HG03064 (cell line): ENCODE measurements around the gene MYRFL.

ENCODE experiments used
- ATAC-seq: cut with Tn5 transposase; IDR thresholded peaks from one replicate; pipeline ENCODE4 v1.9.1; 2021; ENCODE audit warnings: low read depth; ENCODE audit not compliant: unreplicated experiment

Gene MYRFL

GRCh38 chr12:69929125-69929524 lies 104.1 kb downstream of the MYRFL start:
- no peak for ATAC-seq

GRCh38 chr12:69929531-69929930 lies 104.5 kb downstream of the MYRFL start:
- no peak for ATAC-seq

- no peak for ATAC-seq
Observed at GRCh38 chr12:69931569-69931968, 106.5 kb downstream of the MYRFL start.

GRCh38 chr12:69932154-69932553 lies 107.1 kb downstream of the MYRFL start:
- ATAC-seq, result no peak

GRCh38 chr12:69932676-69933552 lies 107.9 kb downstream of the MYRFL start:
- ATAC-seq, result no peak

GRCh38 chr12:69934011-69934410 lies 109.0 kb downstream of the MYRFL start:
- no peak for ATAC-seq

GRCh38 chr12:69935651-69936100 lies 110.6 kb downstream of the MYRFL start:
- ATAC-seq, result no peak

GRCh38 chr12:69936214-69936731 lies 111.2 kb downstream of the MYRFL start:
- no peak for ATAC-seq

GRCh38 chr12:69936766-69937165 lies 111.7 kb downstream of the MYRFL start:
- ATAC-seq, result no peak

GRCh38 chr12:69947123-69947522 lies 122.1 kb downstream of the MYRFL start:
- ATAC-seq, result no peak

GRCh38 chr12:69947897-69948296 lies 122.9 kb downstream of the MYRFL start:
- no peak for ATAC-seq

GRCh38 chr12:69948851-69949250 lies 123.8 kb downstream of the MYRFL start:
- ATAC-seq, result no peak

- ATAC-seq, result no peak
Observed at GRCh38 chr12:69949311-69950002, 124.4 kb downstream of the MYRFL start.

GRCh38 chr12:69951108-69951507 lies 126.1 kb downstream of the MYRFL start:
- ATAC-seq, result no peak

GRCh38 chr12:69952890-69953289 lies 127.9 kb downstream of the MYRFL start:
- ATAC-seq, result no peak

- no peak for ATAC-seq
Observed at GRCh38 chr12:69961246-69961645, 136.2 kb downstream of the MYRFL start.

- no peak for ATAC-seq
Observed at GRCh38 chr12:69966409-69966808, 141.4 kb downstream of the MYRFL start.

- no peak for ATAC-seq
Observed at GRCh38 chr12:69966839-69967238, 141.8 kb downstream of the MYRFL start.

GRCh38 chr12:69969011-69969410 lies 144.0 kb downstream of the MYRFL start:
- ATAC-seq, result no peak

- no peak for ATAC-seq
Observed at GRCh38 chr12:69972136-69972535, 147.1 kb downstream of the MYRFL start.

GRCh38 chr12:69978020-69978419 lies 153.0 kb downstream of the MYRFL start:
- no peak for ATAC-seq
